ENCODE data around the gene SNRNP48.

Gene SNRNP48, protein sequence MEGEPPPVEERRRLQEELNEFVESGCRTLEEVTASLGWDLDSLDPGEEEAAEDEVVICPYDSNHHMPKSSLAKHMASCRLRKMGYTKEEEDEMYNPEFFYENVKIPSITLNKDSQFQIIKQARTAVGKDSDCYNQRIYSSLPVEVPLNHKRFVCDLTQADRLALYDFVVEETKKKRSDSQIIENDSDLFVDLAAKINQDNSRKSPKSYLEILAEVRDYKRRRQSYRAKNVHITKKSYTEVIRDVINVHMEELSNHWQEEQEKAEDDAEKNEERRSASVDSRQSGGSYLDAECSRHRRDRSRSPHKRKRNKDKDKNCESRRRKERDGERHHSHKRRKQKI

GRCh38 chr6:7589949-7590917 lies at the start of gene SNRNP48:
Gene SNRNP48 (plus strand): TSS chr6:7590198. CDS start chr6:7590258, 60 bp downstream.
- DNase-seq: peak; percentile 93

DNA sequence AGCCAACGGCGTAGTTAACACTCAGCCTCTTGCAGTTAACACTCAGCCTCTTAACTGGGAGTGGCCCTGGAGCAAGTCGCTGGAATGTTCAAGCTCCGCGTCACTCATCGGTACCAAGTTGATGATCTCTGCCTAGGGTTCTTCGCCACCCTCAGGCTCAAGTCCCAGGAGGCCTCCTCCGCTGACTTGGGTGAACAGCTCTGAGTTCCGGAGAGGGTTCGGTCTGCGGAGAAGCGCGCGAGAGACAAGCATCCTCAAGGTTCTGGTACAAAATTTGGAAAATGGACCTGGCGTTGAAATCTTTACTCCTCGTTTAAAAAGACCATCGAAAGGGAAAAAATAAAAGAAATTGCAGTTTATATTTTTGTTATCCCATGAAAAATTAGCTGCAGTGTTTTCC lies 49.4 kb upstream of the SNRNP48 start:
- DNase-seq: no peak

- DNase-seq: no peak
Observed at GRCh38 chr6:7541175-7542064, 48.6 kb upstream of the SNRNP48 start, which contains the start of gene DSP. Gene DSP (plus strand): TSS chr6:7541671. CDS start chr6:7541916, 245 bp downstream.

- DNase-seq: no peak
Observed at GRCh38 chr6:7542065-7542873, 47.7 kb upstream of the SNRNP48 start.

GRCh38 chr6:7542874-7543624 lies 46.9 kb upstream of the SNRNP48 start:
- no peak for DNase-seq

DNA sequence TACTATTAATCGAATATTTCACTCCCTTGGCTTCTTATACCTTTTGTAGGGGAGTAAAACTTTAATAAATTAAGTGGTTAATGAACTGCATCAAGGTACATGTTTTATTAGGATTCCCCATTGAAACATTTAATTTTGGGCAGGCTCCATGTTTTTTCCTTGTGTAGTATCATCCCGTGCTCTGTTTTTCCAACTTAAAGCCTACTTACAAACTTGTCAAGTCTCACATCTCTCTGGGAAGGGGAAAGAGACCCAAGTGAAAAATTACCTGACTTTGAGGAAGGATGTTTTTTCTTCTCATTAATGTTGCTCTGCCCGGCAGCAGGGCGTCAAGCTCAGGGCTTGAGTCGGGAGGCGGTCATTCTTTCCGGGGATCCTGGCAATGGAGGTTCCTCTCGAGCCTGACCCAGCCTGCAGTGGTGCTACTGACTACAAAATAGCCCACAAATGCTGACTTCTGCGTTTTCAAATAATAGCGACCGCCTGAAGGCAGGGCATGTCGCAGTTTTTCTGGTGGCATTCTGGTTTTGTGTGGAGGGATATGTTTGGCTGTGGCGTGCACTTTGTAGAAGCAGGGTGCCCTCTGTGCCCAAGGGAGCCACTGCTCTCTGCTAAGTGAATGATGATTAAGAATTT lies 46.1 kb upstream of the SNRNP48 start:
- no peak for DNase-seq

GRCh38 chr6:7544597-7544996 lies 45.4 kb upstream of the SNRNP48 start:
- DNase-seq: no peak

GRCh38 chr6:7545316-7546019 lies 44.5 kb upstream of the SNRNP48 start:
- no peak for DNase-seq

- DNase-seq: no peak
Observed at GRCh38 chr6:7546020-7546369, 44.0 kb upstream of the SNRNP48 start.

GRCh38 chr6:7546383-7546782 lies 43.6 kb upstream of the SNRNP48 start:
- no peak for DNase-seq

DNA sequence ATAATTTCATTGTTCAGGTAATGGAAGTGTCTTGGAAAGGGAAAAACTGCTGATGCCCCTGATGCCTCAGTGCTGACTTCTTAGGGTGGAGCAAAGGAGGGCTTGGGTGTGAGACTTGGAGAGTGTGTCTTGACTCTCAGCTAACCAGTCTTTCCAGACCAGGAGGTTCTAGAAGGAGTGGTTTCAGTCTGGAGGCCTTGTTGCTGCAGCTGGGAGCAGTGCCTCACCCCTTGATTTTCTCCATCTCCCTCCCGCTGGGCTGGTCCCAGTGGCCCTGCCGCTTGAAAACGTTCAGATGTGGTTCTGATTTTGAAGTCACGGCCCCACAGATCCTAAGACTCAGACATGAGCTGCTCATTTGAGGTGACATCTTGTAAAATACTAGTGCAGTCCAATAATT lies 43.1 kb upstream of the SNRNP48 start:
- DNase-seq: no peak

GRCh38 chr6:7547315-7547714 lies 42.7 kb upstream of the SNRNP48 start:
- DNase-seq: no peak

GRCh38 chr6:7550433-7550801 lies 39.6 kb upstream of the SNRNP48 start:
- DNase-seq: no peak

DNA sequence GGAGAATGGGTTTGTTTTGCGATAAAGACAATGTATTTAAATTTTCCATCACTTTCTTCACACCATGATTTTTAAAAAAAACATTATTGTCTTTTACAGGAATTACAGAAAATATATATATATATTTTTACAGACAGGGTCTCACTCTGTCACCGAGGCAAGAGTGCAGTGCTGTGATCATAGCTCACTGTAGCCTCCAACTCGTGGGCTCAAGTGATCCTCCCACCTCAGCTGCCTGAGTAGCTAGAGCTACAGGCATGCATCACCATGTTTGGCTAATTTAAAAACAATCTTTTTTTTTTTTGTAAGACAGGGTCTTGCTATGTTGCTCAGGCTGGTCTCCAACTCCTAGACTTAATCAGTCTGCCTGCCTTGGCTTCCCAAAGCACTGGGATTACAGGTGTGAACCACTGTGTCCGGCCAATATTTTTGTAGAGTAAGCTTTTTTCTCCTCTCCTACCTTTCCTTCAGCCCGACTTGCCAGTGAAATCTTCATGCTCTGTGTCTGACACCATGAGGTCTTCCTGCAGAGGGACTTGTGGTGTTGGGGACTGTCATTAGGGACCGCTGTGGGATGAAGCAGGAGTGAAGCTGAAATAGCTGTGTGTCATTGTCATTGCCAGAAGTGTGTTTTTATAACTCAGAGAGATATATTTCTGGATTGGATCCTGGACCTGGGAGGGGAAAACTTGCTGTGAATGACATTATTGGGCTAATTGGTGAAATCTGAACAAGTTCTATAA lies 35.3 kb upstream of the SNRNP48 start:
- DNase-seq: no peak

DNA sequence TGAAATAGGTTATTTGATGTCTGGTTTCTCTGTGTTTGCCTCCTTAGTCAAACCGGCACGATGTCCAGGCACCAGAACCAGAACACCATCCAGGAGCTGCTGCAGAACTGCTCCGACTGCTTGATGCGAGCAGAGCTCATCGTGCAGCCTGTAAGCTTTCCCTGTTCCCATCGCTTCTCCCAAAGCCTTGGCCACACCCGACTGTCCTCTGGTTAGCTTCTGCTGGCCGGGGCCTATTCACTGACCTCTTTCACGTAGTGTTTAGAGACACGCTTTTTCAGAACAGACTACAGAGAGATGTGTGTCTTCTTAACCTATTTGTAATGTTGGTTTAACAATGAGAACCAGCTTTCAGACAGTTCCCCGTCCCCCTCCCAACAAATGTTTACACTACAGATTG lies 34.3 kb upstream of the SNRNP48 start:
- DNase-seq: no peak

- no peak for DNase-seq
Observed at GRCh38 chr6:7556394-7557106, 33.4 kb upstream of the SNRNP48 start.

- DNase-seq: no peak
Observed at GRCh38 chr6:7557652-7558051, 32.3 kb upstream of the SNRNP48 start.

DNA sequence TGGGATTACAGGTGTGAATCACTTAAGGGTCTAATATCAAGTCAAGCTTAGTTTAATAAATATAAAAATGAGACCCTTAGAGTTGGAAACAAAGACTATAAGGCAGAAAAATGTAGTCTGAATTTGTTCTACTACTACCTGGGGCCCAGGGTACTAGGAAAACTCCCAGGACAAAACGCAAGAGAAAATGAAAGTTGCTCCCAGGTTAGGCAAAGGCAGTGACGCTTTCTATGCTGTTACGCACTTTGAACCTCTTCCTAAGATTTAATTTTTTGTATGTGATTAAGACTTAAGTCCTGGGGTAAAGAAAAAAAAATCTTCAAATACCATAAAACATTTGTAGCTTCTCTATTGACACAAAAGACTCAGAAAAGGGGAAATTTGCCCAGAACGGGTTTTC lies 31.2 kb upstream of the SNRNP48 start:
- DNase-seq: no peak

DNA sequence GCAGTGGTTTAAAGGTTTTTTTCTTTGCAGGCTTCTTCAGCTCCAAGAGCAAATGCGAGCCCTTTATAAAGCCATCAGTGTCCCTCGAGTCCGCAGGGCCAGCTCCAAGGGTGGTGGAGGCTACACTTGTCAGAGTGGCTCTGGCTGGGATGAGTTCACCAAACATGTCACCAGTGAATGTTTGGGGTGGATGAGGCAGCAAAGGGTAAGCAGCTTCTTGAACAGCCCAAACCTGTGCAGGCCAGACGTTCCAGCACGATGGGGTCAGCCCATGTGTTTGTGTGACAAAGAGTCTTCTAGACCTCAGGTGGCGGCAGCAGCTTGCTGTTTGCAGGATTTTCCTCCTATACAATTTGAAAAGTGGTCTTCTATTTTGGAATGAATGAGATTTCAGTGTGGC lies 30.8 kb upstream of the SNRNP48 start:
- DNase-seq: no peak
